ENCODE results near the gene KPNA6.

- TF ChIP-seq CBFB (CRISPR knock-in tag; IDR thresholded peaks at IDR 0.05) (no peak), ELF1 (tag; IDR thresholded peaks at IDR 0.05) (no peak)
Measured at GRCh38 chr1:32114420-32114819, 6.6 kb downstream of the KPNA6 start.
